ENCODE measurements around the gene NGEF.

GRCh38 chr2:232973796-232974195, 39.3 kb downstream of the NGEF start:
- TF ChIP-seq EZH2 (IDR thresholded peaks at IDR 0.05; ENCODE audit: borderline replicate concordance, low read length) = no peak
- no peak for TF ChIP-seq CTCF (IDR thresholded peaks at IDR 0.05; ENCODE audit: low read length)

Data from OCI-LY1 (cell line).